Loucy (cell line): ENCODE results near the gene RAB6B.
A peak's percentile ranks its signal among the peaks of the same experiment; 100 is the strongest.

Source experiments
- H2AFZ ChIP-seq: fragments of 200-600 bp; sonication (generic); 2 replicates; pipeline ENCODE4 v1.6.0; 2016; ENCODE audit warnings: antibody characterized with exemption, mild to moderate bottlenecking, low read length, moderate library complexity
- H3F3A ChIP-seq: fragments of 200-600 bp; 2 replicates; pipeline ENCODE4 v1.6.0; 2016; ENCODE audit warnings: antibody characterized with exemption, low read depth, mild to moderate bottlenecking
- H3K27me3 ChIP-seq: fragments of 200-600 bp; sonication (generic); 2 replicates; pipeline ENCODE4 v1.6.1; 2014; ENCODE audit warnings: low read length, mild to moderate bottlenecking; ENCODE audit not compliant: insufficient read depth, poor library complexity, severe bottlenecking
- H3K36me3 ChIP-seq: fragments of 200-600 bp; sonication (generic); 2 replicates; pipeline ENCODE4 v1.6.1; 2016; ENCODE audit warnings: low read length; ENCODE audit not compliant: insufficient read depth
- H3K4me1 ChIP-seq: fragments of 200-600 bp; sonication (generic); 2 replicates; pipeline ENCODE4 v1.5.1; 2014; ENCODE audit warnings: low read length, mild to moderate bottlenecking; ENCODE audit not compliant: insufficient read depth, poor library complexity, severe bottlenecking
- H3K4me2 ChIP-seq: fragments of 200-600 bp; sonication (generic); 2 replicates; pipeline ENCODE4 v1.6.0; 2014; ENCODE audit warnings: antibody characterized with exemption, low read length, low read depth, mild to moderate bottlenecking; ENCODE audit not compliant: poor library complexity, severe bottlenecking
- H3K4me3 ChIP-seq: fragments of 200-600 bp; sonication (generic); 2 replicates; pipeline ENCODE4 v1.5.1; 2014; ENCODE audit warnings: low read length, mild to moderate bottlenecking, mixed read lengths; ENCODE audit not compliant: poor library complexity, severe bottlenecking
- H3K79me2 ChIP-seq: fragments of 200-600 bp; sonication (generic); 2 replicates; pipeline ENCODE4 v1.6.1; 2014; ENCODE audit warnings: low read length; ENCODE audit not compliant: insufficient read depth
- H3K9ac ChIP-seq: fragments of 200-600 bp; sonication (generic); 2 replicates; pipeline ENCODE4 v1.6.0; 2014; ENCODE audit warnings: mild to moderate bottlenecking, low read depth, low read length, moderate library complexity; ENCODE audit not compliant: poor library complexity, severe bottlenecking
- H3K9me2 ChIP-seq: fragments of 200-600 bp; sonication (generic); replicated peaks from 2 replicates; pipeline ENCODE4 v1.6.1; 2016; ENCODE audit warnings: low read depth, low read length, mixed read lengths
- H3K9me3 ChIP-seq: fragments of 200-600 bp; sonication (generic); 2 replicates; pipeline ENCODE4 v1.6.1; 2014; ENCODE audit warnings: mild to moderate bottlenecking, antibody characterized with exemption, low read length, low read depth; ENCODE audit not compliant: insufficient read depth
- H4K20me1 ChIP-seq: fragments of 200-600 bp; sonication (generic); 2 replicates; pipeline ENCODE4 v1.6.0; 2014; ENCODE audit warnings: antibody characterized with exemption, low read length, mild to moderate bottlenecking; ENCODE audit not compliant: insufficient read depth, poor library complexity, severe bottlenecking
- EZH2phosphoT487 ChIP-seq: fragments of 200-600 bp; IDR thresholded peaks from 2 replicates; pipeline ENCODE4 v1.6.1; 2018; ENCODE audit warnings: antibody characterized with exemption, mild to moderate bottlenecking, moderate library complexity, borderline replicate concordance
- TF ChIP-seq, protein P1 (sequence below): fragments of 200-600 bp; sonication (generic); conservative IDR thresholded peaks from 2 replicates; pipeline ENCODE4 v1.5.1; 2014; ENCODE audit warnings: mild to moderate bottlenecking, antibody characterized with exemption, low read length

Gene RAB6B

DNA sequence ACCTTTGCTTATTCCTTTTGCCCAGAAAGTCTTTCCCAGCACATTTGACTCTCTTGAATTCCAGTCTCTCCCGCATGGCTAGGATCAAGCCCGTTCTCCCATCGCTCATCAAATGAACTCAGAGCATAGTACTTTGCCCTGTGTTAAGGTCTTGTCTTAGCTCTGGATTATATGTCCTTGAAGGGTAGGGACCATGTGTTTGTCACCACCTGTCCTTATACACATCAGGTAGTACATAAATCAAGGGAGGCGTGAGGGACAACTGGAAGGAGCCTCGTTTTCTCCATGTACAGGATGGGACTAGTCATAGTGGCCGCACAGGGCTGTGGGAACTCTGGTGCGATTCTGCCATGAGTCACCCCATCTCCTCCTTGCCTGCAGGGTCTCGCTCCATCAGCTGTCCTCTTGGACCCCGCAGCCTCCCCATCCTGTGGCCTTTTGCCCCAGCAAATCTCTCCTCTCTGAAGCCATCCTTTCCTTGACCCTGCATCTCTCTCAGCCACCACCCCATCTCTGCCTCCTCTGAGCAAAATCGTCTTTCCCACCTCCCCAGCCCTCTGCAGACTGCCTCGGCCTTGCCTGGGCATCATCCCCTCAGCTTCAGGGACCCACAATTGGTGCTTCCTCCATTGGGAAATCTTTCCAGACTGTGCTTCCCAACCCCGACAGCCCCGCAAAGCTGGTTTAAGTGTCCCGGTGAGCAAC is 33.4 kb upstream of the RAB6B start:
- H3K79me2 ChIP-seq = no peaks in the 10 kb centered on the region
- H3K9me2 ChIP-seq = no peaks in the 10 kb centered on the region
- H4K20me1 ChIP-seq = no peaks in the 10 kb centered on the region
- no peak overlapping the region for H3K4me2 ChIP-seq
- no peaks in the 10 kb centered on the region for H3K36me3 ChIP-seq
- H3K9ac ChIP-seq = no peak overlapping the region
- no peaks in the 10 kb centered on the region for H3K27me3 ChIP-seq
- TF ChIP-seq, protein P1, sequence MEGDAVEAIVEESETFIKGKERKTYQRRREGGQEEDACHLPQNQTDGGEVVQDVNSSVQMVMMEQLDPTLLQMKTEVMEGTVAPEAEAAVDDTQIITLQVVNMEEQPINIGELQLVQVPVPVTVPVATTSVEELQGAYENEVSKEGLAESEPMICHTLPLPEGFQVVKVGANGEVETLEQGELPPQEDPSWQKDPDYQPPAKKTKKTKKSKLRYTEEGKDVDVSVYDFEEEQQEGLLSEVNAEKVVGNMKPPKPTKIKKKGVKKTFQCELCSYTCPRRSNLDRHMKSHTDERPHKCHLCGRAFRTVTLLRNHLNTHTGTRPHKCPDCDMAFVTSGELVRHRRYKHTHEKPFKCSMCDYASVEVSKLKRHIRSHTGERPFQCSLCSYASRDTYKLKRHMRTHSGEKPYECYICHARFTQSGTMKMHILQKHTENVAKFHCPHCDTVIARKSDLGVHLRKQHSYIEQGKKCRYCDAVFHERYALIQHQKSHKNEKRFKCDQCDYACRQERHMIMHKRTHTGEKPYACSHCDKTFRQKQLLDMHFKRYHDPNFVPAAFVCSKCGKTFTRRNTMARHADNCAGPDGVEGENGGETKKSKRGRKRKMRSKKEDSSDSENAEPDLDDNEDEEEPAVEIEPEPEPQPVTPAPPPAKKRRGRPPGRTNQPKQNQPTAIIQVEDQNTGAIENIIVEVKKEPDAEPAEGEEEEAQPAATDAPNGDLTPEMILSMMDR = no peak
- no peak for TF ChIP-seq EZH2phosphoT487
- no peak overlapping the region for H3K4me3 ChIP-seq
- H2AFZ ChIP-seq = no peak overlapping the region
- H3K9me3 ChIP-seq = no peaks in the 10 kb centered on the region
- no peaks in the 10 kb centered on the region for H3F3A ChIP-seq
- H3K4me1 ChIP-seq = peaks cover 5% of the 10 kb centered on the region

DNA sequence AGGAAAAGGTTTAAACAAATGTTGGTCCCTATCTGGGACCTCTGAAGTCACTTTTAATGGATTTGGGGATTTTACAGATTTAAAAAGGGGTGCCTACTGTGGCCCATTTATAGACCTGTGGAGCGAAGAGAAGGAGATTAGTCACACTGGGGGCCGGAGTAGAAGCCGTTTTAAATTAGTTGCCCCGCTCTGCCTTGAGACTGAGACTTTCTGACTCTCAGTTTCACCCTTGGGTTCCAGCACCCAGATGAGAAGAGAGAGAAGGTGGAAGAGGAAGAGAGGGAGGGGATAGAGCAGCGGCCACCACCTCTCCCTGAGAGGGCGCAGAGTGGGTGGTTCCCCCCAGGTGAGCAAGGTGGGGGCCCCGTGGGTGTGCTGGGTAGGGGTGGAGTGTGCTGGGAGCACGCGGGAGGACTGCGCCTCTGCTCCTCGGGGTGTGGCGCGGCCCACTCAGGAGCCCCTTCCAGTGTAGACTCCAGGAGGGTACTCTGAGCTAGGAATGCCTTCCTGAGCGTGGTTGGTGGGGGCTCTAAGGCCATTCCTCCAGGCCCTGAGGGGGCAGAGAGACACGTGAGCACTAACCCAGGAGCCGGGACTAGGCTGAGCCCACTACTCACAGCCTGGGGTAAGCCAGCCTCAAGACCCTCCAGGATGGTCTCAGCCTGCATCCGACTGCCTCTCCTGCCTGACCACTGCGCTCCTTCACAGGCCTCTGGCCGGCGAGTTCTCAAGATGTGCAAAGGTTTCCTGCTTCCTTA is 32.6 kb upstream of the RAB6B start:
- TF ChIP-seq, protein P1 = no peak
- no peak for TF ChIP-seq EZH2phosphoT487
- H3F3A ChIP-seq = no peaks in the 10 kb centered on the region
- no peaks in the 10 kb centered on the region for H4K20me1 ChIP-seq
- no peak overlapping the region for H3K4me2 ChIP-seq
- no peak overlapping the region for H3K9ac ChIP-seq
- H3K27me3 ChIP-seq = no peaks in the 10 kb centered on the region
- no peaks in the 10 kb centered on the region for H3K9me2 ChIP-seq
- no peaks in the 10 kb centered on the region for H3K79me2 ChIP-seq
- H3K4me3 ChIP-seq = no peak overlapping the region
- no peaks in the 10 kb centered on the region for H3K4me1 ChIP-seq
- H3K9me3 ChIP-seq = no peaks in the 10 kb centered on the region
- no peaks in the 10 kb centered on the region for H3K36me3 ChIP-seq
- H2AFZ ChIP-seq = peak overlapping the region; percentile 36; the same call in 1 of the 2 replicates

DNA sequence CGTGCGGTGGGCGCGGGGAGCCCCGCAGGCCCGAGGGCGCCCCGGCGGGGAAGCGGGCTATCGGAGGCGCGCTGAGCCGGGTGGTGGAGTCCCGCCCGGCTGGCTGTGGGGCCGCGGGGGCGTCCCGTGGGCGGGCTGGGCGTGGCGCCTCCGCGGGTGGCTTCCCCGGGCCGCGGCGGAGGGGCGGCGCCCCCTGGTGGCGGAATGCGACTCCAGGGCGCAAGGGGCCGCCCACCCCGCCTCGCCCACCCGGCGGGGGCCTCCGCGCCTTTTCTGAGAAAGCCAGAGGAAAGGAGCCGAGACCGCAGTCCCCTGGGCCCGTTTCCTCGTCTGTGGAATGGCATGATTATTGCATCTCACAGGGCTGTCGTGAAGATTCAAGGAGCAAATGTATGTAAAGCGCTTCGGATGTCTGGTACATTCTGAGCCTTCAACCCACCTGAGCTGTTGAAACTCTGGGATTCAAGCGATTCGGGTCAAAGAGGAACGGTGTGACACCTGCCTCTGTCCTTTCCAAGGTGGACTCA is 31.9 kb upstream of the RAB6B start:
- Histone ChIP-seq H3K4me2 (no peak overlapping the region), H3K36me3 (no peaks in the 10 kb centered on the region), H3K4me3 (no peak overlapping the region), H3K9ac (no peak overlapping the region), H3K27me3 (no peaks in the 10 kb centered on the region), H3K9me2 (no peaks in the 10 kb centered on the region), H3K9me3 (no peaks in the 10 kb centered on the region), H3K79me2 (no peaks in the 10 kb centered on the region), H3F3A (no peaks in the 10 kb centered on the region), H4K20me1 (no peaks in the 10 kb centered on the region), H2AFZ (peak overlapping the region; percentile 36; the same call in 1 of the 2 replicates), H3K4me1 (no peaks in the 10 kb centered on the region)
- TF ChIP-seq, protein P1 = peak; percentile 54
- no peak for TF ChIP-seq EZH2phosphoT487
